ENCODE data around the gene HPSE.

The HPSE gene

DNA sequence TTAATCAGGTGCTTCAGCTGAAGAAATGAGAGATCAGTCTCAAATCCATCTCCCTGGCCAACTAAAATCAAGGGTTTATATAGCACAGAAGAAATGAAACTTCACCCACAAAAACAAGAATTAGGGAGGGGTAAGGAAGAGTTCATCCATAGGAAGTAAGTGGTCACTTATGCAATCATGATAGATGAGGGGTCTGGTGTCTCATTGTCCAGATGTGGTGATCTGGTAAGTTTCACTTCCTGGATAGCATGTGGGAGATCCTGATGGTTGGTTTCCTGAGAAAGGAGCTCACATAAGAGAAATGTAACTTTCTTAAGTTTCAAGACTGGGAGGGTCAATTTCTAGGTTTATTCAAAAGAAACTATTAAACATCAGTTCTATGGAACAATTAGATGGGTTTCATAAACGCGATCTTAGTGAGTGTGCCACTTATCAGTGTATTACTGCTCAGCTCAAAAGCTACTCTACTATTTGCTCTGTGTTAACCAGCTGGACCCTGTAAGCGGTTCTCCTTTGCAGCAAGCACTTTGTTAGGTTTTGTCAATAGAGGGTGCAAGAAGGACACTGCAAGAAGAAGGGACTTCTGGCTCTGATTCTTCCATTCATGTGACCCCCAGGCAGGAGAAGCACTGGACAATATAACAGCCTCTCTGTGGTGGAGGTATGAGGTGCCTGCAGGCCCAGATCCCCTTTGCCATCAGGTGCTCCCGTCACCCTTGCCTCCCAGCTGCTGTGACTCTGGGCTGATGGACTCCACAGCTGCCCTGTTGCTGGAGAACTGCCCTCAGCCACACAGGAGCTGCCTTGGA, 35.4 kb upstream of the HPSE start:
- TF ChIP-seq EZH2phosphoT487 (IDR thresholded peaks at IDR 0.05; ENCODE audit: low read depth) = no peak
- TF ChIP-seq, protein P1, sequence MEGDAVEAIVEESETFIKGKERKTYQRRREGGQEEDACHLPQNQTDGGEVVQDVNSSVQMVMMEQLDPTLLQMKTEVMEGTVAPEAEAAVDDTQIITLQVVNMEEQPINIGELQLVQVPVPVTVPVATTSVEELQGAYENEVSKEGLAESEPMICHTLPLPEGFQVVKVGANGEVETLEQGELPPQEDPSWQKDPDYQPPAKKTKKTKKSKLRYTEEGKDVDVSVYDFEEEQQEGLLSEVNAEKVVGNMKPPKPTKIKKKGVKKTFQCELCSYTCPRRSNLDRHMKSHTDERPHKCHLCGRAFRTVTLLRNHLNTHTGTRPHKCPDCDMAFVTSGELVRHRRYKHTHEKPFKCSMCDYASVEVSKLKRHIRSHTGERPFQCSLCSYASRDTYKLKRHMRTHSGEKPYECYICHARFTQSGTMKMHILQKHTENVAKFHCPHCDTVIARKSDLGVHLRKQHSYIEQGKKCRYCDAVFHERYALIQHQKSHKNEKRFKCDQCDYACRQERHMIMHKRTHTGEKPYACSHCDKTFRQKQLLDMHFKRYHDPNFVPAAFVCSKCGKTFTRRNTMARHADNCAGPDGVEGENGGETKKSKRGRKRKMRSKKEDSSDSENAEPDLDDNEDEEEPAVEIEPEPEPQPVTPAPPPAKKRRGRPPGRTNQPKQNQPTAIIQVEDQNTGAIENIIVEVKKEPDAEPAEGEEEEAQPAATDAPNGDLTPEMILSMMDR (IDR thresholded peaks at IDR 0.05; ENCODE audit: low read depth, low read length) = no peak
- Histone ChIP-seq H3K9me3 (ENCODE audit: insufficient read depth, low read length) (no peaks in the 10 kb centered on the region), H3K4me1 (ENCODE audit: low read length) (no peaks in the 10 kb centered on the region), H3K9ac (ENCODE audit: low read length) (no peak overlapping the region), H4K20me1 (ENCODE audit: insufficient read depth, low read length) (no peaks in the 10 kb centered on the region), H3K27me3 (ENCODE audit: low read depth, low read length) (no peaks in the 10 kb centered on the region), H2AFZ (ENCODE audit: low read depth, low read length) (no peak overlapping the region), H3K4me2 (ENCODE audit: low read length) (no peak overlapping the region), H3K27ac (ENCODE audit: low read length) (no peak overlapping the region), H3K4me3 (ENCODE audit: low read length) (no peak overlapping the region), H3K79me2 (ENCODE audit: low read length) (no peaks in the 10 kb centered on the region), H3K36me3 (replicated peaks; ENCODE audit: low read depth, low read length) (no peaks in the 10 kb centered on the region)

DNA sequence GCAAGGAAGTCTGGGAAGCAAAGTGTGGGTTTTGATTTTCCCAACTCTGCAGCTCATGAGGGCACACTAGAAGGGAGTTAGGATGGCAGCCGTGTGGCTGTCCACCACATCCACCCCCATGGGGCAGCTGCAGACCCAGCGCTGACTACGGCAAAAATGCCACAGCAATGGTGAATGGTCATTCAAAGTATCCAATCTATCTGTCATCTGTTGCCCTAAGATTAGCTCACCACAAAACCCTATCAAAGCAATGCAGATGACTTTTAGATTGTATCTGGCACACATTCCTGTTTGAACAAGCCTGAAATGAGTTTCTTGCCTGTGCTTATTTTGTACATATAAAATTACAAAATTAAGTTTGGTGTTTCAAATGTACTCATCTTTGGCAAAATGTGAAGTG, 29.7 kb upstream of the HPSE start:
- Histone ChIP-seq H3K9me3 (ENCODE audit: insufficient read depth, low read length) (no peaks in the 10 kb centered on the region), H3K4me3 (ENCODE audit: low read length) (no peak overlapping the region), H3K79me2 (ENCODE audit: low read length) (no peaks in the 10 kb centered on the region), H3K9ac (ENCODE audit: low read length) (no peak overlapping the region), H3K36me3 (replicated peaks; ENCODE audit: low read depth, low read length) (no peaks in the 10 kb centered on the region), H4K20me1 (ENCODE audit: insufficient read depth, low read length) (no peaks in the 10 kb centered on the region), H3K4me2 (ENCODE audit: low read length) (no peak overlapping the region), H3K27me3 (ENCODE audit: low read depth, low read length) (no peaks in the 10 kb centered on the region), H2AFZ (ENCODE audit: low read depth, low read length) (no peak overlapping the region), H3K27ac (ENCODE audit: low read length) (no peak overlapping the region), H3K4me1 (ENCODE audit: low read length) (0 out of 2 replicates have a peak, but pooled peaks cover 4% of the 10 kb centered on the region)
- TF ChIP-seq, protein P1 (IDR thresholded peaks at IDR 0.05; ENCODE audit: low read depth, low read length) = no peak

DNA sequence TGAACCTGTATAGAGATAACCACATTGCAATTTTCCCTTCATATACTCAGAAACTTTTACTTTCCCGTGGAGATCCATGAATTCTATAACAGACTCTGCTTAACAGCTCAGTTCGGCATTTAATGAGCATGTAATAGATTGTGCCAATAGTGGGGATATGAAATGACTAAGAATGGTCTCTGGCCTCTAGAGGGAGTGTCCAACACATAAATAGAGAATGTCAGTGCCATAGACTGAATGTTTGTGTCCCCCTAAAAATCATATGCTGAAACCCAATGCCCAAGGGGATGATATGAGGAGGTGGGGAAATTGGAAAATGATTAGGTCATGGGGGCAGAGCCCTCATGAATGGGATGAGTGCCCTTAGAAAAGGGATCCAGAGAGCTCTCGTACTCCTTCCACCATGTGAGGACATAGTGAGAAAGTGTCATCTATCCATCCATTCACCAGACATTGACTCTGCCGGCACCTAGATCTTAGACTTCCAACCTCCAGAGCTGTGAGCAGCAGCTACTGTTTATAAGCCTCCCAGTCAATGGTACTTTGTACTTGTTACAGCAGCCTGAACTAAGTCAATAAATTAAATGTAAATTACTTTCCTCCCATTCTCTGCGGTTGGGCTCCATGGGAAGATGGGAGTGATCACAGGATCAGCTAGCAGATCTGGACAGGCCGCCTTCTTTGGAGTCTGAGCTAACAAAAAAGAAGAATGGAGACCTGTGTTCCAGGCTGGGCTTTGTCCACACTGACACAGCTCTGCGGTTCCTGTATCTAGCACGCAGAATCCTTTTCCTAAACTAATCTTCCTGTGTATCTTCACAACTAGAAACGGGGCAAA, 28.1 kb upstream of the HPSE start:
- Histone ChIP-seq H3K27me3 (ENCODE audit: low read depth, low read length) (no peaks in the 10 kb centered on the region), H3K79me2 (ENCODE audit: low read length) (no peaks in the 10 kb centered on the region), H2AFZ (ENCODE audit: low read depth, low read length) (0 out of 2 replicates have a peak overlapping the region, but pooled peaks have one; percentile 19), H3K36me3 (replicated peaks; ENCODE audit: low read depth, low read length) (no peaks in the 10 kb centered on the region), H3K4me3 (ENCODE audit: low read length) (no peak overlapping the region), H3K9me3 (ENCODE audit: insufficient read depth, low read length) (no peaks in the 10 kb centered on the region), H3K4me2 (ENCODE audit: low read length) (no peak overlapping the region), H4K20me1 (ENCODE audit: insufficient read depth, low read length) (no peaks in the 10 kb centered on the region), H3K4me1 (ENCODE audit: low read length) (peaks cover 4% of the 10 kb centered on the region), H3K9ac (ENCODE audit: low read length) (no peak overlapping the region), H3K27ac (ENCODE audit: low read length) (no peak overlapping the region)
- TF ChIP-seq EZH2phosphoT487 (IDR thresholded peaks at IDR 0.05; ENCODE audit: low read depth) = no peak
- TF ChIP-seq, protein P1 (IDR thresholded peaks at IDR 0.05; ENCODE audit: low read depth, low read length) = peak; percentile 58

Data from OCI-LY3 (cell line).